HG03025 (cell line): Measurements from ENCODE around the gene SGMS1.

Source experiments
- ATAC-seq: cut with Tn5 transposase; IDR thresholded peaks from one replicate; pipeline ENCODE4 v1.9.1; 2021; ENCODE audit warnings: mild to moderate bottlenecking, moderate library complexity; ENCODE audit not compliant: unreplicated experiment, low FRiP score

SGMS1 gene

DNA sequence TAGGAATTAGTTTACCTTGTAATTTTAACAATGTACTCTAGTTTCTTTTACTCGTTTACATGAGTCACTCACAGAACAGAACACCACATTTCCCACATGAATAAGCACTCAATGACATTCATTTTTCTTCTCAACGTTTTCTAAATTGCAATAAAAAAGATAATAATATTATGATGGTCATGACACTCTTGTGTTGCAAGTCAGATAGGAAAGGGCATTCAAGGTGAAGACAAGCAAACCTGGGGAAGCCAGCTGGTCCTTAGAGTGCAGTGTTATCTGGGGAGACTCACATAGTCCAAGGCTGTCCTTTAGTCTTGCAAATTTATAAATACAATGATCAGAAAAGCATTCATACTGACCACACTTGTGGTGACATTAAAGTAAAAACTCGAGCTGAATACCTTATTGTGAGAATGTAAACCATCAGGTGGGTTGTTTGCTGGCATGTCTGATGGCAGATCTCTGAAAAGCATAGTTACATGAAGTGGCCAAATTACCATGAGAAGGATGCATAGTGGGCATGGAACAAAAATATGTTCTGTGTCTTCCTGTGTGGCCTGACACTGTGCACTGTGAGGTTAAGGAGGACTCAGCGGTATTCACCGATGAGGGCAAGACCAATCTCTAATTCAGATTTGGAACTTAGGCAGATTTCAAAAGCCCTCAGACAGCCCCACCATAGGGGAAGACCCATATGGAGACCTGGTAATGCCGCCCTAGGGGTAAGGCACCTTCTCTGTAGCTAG is 213.5 kb downstream of the SGMS1 start:
- no peak for ATAC-seq

DNA sequence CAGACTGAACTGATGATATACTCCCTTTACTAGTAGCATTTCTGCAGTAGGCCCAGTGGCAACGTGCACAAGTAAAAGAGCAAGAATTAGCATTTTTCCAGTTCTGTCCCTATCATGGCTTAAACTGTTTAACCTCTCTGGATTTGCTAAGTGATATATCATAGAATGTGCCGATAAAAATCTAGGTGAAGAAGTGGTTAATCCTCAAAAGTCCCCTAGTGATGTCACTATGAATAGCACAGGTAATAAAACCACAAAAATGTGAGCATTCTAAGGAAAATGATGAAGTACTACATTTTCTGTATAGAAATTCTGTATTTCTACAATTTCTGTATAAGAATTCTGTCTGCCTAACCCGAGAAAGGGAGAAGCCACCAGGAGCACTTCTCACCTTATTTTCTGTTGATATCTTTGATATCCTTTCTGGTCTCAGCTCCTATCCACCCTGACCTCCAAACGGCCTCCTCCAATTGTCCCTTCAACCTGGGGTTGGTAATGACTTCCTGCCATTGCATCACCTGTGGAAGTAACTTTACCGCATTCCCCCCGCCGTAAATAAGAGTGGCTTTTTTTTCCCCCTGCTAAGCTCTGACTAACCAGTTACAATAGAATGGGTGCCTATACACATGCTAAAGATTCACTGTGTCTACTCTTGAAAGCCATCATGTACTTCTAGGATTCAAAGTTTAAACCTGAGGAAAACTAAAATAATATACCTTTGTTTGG is 216.5 kb downstream of the SGMS1 start:
- ATAC-seq = no peak

DNA sequence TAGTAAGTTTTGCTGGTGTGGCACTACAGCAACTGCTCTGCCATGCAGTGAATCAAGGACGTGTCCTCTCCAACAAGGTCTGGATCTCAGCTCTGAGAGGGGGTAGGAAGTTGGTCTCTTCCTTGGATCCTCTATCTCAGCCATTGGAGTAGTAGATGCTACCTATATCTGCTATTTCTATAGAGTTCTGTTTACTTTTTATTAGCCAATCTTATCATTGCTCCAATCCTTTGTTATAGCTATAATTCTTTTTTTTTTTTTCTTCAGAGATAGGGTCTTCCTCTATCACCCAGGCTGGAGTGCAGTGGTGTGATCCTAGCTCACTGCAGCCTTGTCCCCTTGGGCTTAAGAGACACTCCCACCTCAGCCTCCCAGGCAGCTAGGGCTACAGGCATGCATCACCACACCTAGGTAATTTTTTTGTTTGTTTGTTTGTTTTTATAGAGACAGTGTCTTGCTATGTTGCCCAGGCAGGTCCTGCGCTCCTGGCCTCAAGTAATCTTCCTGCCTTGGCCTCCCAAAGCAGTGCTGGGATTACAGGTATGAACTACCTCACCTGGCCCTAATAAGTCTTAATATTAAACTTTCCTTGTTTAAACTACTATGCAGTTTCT is 217.2 kb downstream of the SGMS1 start:
- ATAC-seq = no peak

DNA sequence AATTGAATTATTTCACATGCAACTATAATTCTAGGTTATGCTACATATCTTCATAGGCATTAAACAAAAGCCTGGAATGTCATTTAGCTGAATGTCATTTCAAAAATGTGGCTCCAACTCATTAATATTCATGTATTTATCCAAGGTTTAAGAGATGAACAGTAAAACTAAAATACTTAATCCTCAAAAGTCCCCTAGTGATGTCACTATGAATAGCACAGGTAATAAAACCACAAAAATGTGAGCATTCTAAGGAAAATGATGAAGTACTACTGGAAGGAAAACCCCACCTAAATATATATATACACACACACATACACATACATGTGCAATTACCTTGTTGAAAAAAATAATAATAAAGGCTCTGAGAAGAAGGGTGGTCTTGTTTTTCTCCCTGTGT is 218.0 kb downstream of the SGMS1 start:
- no peak for ATAC-seq

DNA sequence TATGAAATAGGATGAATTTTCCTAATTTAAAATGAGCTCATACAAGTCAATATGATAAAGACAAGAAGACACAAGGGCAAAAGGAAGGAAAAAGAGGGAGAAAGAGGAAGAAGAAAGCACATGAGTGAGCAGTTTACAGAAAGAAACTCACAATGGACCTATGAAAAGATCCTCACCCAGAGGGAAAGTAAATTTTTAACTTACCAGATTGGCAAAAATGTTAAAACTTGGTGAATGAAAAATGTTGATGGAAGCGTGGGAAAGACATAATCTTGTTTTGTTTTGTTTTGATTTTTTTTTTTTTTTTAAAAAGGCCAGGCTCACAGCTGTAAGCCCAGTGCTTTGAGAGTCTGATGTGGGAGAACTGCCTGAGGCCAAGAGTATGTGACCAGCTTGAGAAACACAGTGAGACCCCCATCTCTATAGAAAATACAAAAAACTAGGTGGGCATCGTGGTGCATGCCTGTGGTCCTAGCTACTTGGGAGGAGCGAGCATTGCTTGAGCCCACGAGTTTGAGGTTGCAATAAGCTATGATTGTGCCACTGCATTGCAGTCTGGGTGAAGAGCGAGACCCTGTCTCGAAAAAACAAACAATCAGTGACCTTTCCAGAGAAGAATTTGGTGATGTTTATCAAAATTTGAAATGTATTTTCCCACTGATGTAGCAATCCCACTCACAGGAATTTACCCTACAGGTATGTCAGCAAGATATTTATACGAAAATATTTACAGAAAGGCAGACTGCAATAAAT is 219.6 kb downstream of the SGMS1 start:
- ATAC-seq = no peak

DNA sequence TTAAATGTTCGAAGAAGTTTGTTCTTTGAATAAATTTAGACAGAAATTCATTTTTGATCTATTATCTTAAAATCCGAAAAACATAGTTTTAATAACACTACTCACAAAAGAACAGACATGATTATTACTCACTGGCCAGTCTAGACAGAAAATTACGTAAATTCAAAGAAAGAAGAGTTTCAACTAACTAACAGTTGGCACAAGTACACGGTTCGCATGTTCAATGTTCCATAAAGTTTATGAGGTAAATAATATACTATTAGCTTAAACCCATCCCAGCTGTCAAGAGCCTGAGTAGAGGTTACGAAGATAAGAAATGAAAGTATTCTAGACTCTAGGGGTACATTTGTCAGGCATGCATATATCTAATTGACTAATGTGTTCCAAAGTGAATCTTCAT is 220.7 kb downstream of the SGMS1 start:
- ATAC-seq = no peak

DNA sequence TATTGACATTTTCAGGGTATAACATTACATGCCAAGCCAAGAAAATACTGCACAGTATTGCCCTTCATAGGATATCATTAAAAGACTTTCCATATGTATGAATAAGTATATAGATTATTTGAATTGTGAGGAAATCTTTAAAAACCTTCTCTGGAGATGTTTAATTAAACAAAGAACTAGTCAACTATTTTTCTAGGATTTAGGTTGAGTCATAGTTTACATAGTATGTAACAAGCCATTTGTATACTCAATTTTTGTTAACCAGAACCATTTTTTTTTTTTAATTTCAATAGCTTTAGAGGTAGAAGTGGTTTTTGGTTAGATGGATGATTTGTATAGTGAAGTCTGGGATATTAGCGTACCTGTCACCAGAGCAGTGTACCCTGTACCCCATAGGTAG is 221.3 kb downstream of the SGMS1 start:
- ATAC-seq = no peak

DNA sequence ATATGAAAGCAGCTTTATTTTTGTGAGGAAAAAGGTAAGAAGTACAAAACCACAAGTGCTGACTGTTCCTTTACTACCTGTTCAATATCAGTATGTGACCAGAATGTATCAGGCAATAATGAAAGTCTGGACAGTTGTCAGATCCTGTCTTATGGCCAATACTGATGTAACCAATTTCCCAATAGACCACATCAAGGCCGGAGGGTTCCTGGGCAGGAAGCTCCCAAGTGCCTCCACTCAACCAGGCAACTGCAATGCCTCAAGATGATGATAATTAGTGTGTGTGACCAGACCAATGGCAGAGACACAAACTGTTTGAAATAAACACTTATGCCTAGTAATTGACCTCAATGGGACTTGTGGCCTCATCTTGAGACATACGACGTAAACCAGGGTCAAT is 223.1 kb downstream of the SGMS1 start:
- no peak for ATAC-seq

DNA sequence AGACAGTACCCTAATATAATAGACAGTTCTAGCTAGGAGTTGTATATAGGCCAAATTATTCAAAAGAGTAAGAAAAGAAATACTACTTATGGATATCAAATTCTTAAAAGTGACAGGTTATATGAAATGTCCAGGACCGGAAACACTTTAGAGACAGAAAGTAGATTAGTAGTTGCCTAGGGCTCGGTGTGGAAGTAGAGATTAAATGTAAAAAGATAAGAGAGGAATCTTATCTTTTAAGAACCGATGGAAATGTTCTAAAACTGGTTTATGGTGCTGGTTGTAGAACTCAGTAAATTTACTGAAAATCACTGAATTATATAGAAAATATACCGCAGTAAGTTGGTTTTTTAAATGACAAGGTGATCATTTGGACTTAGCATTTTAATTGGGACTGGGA is 224.9 kb downstream of the SGMS1 start:
- no peak for ATAC-seq

DNA sequence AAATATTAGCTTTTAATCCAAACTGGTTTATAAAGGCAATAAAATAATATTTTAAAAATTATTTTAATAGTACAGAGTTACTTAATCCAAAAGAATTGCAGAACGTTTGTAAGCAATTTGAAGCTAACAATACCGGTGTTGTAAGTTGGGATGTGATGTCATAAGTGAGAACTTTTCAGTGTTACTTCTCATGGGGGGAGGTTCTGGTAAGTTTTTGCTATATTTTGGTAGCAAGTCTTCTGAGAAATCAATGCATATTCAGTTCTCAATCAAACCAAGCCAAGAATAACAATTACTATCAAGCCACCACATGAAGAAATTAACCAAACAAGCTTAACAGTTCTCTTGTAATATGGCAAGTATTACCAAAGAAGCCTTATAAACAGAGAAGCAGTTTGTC is 225.4 kb downstream of the SGMS1 start:
- no peak for ATAC-seq

DNA sequence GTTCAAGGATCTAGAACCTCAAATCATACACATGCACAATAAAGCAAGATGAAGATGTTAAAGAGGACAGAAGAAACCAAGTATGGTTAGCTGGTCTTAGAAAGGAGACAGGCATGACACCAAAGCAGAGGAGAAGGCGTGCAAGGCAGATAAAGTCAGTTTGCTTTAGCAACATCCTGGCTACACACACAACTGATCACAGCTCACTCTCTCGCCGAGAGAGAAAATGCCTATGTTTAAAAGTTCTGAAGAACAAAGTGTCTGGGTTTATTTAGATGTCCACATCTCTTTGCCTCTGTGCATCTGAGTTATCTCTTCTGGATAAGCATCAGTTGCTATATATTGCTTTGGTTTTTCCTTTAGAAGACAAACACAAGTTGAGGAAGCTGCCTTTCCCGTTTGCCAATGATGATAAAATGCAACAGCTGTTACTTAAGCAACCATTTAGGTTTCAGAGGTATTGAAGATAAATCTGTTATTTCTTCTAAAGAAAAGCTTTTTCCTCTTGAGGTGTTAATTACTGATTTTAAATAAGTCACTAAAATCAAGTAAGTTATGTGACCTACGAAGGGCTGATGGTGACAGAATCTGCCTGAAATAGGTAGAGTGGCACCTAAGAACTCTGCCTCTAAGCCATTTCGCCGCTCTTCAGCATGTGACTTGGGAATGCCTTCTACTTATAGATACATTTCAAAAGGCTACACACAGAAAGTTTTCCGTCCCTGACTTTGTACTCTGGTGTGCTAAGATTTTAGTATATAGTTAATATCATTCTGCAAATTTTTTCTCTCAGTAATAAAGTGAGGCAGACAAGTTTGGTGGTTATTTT is 226.2 kb downstream of the SGMS1 start:
- peak; percentile 41 for ATAC-seq

DNA sequence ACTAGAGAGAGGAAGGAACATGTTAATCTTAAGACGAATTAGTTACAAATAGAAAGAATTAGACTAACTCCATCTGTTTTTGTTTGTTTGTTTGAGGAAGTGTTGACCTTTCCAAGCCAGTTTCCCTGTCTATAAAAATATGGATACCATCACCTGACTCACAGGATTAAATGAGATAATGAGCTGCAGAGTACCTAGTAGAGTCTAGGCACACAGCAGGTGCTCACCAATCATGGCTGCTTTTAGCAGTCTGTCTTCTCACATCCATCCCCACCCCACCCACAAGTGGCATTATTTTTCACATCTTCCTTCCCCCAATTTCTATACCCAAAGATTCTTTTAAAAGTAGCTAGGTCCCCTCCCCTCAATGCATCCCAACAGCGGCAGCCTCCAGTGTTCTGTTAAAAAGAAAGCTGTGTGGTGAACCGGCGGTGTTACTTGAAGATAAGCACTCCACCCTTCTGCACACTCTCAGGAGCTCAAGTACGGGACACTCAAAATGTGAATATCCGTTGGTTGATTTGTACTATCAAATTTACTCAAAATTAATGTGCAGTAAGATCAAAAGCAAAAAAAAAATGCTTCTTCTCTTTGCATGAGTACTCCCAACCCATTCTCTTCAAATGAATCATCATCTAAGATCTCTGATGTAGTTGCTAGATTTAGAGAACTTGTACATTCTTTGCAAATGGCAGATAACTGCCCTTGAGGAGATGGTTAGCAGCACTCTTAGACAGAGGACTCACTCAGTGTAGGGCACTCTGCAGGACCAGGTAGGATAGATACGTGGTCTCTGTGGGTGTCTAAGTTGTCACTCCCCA is 227.1 kb downstream of the SGMS1 start:
- peak; percentile 58 for ATAC-seq

DNA sequence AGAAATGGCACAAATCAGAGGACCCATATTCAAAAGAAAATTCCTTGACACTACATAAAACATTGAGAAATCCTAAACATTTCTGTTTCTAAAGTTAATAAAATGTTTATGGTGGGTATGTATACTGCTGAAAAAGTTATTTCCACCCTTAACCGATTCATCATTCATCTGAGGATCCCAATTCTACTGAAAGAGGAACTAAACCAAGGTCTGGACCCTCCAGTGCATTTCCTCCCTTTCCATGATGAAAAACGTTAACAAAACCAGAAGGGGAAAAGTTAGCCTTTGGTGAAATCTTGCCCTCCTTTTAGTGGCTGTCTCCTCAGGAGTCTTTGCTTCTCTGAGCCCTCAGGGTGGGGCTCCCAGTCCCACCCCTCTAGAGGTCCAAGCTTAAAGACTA is 227.9 kb downstream of the SGMS1 start:
- no peak for ATAC-seq

DNA sequence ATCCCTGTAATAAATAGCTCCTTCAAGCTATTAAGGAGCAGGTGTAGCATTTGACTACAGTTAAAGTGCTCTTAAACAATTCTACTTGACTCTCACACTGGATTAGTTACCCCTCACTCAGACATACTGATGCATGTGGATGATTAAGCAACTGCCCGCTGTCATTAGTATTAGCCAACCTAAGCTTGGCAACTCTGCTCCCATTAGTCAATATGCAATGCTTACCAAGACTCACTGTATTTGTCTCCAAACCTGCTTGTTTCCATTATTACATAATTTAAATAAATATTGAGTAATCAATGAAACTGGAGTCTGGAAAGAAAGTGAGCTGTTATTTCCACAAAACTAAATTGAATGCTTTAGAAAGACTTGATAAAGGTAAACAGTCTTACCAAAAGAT is 228.5 kb downstream of the SGMS1 start:
- no peak for ATAC-seq

DNA sequence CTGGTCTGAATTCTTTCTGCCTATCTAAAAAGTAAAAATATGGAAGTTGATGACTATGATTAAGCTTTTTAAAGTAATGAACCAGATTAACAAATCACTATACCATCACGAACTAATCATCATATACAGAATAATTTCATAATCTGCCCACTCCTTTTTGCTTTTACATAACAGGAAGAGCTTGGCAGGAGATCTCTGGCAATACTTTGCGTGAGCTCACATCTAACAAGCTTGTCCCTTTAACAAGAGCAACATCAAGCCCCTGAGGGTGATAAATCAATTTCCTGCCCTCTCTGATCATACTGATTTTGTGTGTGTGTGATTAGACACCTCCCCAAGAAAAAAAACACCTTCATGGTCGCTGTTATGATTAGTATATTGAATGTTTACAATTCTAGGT is 228.9 kb downstream of the SGMS1 start:
- no peak for ATAC-seq

DNA sequence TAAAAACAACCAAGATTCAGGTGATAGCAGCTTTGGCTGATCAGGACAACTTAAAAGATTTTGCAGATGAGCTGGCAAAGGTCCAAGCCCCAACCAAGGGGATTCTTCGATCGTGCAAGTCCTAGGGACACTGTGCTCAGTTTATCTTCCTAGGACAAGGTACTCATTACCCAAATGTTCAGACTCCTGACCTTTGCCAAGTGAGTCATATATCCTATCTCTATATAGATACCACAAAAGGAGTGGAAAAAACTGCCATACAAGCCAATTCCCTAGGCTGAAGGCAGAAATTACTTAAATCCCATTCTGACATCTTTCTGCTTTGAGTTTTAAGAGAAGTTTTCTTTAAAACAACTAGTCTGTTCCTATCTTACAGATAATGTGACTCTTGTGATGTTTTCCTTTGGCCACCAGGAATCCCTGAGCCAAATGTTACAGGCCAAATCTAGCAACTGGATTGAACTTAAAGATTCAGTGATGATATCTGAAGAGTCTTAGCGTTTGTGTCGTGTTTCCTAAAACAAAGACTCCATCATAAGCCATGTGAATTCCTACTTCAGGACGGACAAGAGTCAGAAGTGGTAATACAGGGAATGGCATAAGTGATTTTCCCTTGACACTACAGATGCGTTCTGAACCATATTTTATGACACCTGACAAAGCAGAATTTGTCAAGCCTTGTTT is 229.8 kb downstream of the SGMS1 start:
- no peak for ATAC-seq

DNA sequence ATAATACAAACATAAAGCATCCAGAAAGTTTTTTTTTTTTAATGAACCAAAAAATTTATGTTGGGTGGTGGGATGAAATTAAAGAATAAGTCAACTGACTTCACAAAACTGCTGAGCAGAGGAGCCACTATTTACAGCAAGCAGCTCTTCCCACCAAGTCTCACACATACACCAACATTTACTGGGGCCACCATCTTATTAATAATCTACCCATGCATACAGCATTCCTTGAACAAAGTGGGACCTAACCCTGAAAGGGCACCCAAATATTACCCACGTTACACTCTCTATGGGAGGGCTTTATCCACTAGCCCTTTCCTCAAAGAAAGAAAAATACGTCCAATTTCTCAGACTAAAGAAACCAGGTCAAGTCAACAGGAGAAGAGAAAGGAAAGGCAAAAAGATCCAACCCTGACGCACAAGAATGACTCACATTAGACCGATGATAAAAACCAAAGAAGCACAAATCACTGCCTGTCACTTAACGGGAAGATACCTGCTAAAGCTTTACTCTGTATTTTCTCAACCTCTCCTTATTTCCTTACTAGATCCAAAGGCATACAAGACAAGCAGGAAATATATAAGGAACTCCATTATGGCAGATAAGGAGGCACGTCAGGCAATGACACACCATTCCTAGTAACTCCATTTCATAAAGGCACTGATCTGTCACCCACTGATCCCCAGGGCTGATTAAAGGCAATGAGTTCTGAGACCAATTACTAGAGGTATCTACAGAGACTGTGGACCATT is 230.6 kb downstream of the SGMS1 start:
- ATAC-seq = no peak

DNA sequence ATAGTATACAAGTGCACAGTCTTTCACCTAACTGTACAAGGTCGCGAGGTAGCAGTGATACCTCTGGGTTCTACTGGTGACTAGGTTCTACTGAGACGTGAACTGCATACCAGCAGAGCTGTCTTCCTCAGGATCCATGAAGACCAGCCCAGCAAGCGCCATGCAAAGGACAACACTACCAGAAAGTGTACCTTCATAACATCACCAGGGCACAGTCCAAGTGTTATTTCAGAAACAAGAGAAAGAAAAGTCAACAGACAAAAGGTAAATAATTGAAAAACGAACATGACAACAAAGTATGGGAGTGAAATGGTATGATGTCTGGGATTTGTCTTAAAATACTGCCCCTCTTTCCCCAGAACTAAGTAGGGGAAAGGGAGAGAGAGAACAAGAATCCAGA is 231.3 kb downstream of the SGMS1 start:
- no peak for ATAC-seq
